ENCODE data around the gene SLC26A1.

GRCh38 chr4:999882-1000425, 6.8 kb upstream of the SLC26A1 start:
- no peak for TF ChIP-seq POLR2A (IDR thresholded peaks at IDR 0.05)
- TF ChIP-seq, protein P1, sequence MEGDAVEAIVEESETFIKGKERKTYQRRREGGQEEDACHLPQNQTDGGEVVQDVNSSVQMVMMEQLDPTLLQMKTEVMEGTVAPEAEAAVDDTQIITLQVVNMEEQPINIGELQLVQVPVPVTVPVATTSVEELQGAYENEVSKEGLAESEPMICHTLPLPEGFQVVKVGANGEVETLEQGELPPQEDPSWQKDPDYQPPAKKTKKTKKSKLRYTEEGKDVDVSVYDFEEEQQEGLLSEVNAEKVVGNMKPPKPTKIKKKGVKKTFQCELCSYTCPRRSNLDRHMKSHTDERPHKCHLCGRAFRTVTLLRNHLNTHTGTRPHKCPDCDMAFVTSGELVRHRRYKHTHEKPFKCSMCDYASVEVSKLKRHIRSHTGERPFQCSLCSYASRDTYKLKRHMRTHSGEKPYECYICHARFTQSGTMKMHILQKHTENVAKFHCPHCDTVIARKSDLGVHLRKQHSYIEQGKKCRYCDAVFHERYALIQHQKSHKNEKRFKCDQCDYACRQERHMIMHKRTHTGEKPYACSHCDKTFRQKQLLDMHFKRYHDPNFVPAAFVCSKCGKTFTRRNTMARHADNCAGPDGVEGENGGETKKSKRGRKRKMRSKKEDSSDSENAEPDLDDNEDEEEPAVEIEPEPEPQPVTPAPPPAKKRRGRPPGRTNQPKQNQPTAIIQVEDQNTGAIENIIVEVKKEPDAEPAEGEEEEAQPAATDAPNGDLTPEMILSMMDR (IDR thresholded peaks at IDR 0.05): no peak

All from body of pancreas (tissue), 4 donors.